ENCODE results near the gene SLC17A5.
A peak's percentile ranks its signal among the peaks of the same experiment; 100 is the strongest.
"Not testable (repeated sequence)": the region's sequence is repeated elsewhere in the genome, so short reads cannot be mapped to it uniquely, and the experiment has no call there.

Gene SLC17A5

GRCh38 chr6:73679846-73680245, 26.1 kb upstream of the SLC17A5 start:
- peaks cover 12% of the 10 kb centered on the region for H3K9me3 Mint-ChIP-seq
- H3K27ac Mint-ChIP-seq; H3K36me3 Mint-ChIP-seq (ENCODE audit: low read depth); H3K4me1 Mint-ChIP-seq (ENCODE audit: low read depth); H3K4me3 Mint-ChIP-seq; H3K27me3 Mint-ChIP-seq: not testable (repeated sequence)
- intact Hi-C loops (cut with micrococcal nuclease), result loop anchor here (10.0 kb wide), 1 partner anchor 1535 kb away; no protein-coding TSS in a partner anchor

- intact Hi-C loops (cut with micrococcal nuclease), result loop anchor here (10.0 kb wide), 1 partner anchor 1536 kb away; no protein-coding TSS in a partner anchor
- H3K27me3 Mint-ChIP-seq, result no peaks in the 10 kb centered on the region
- H3K9me3 Mint-ChIP-seq, result peaks cover 12% of the 10 kb centered on the region
- no peaks in the 10 kb centered on the region for H3K36me3 Mint-ChIP-seq (ENCODE audit: low read depth)
- no peak overlapping the region for H3K4me3 Mint-ChIP-seq
- H3K27ac Mint-ChIP-seq, result no peak overlapping the region
- no peaks in the 10 kb centered on the region for H3K4me1 Mint-ChIP-seq (ENCODE audit: low read depth)
Measured at GRCh38 chr6:73679009-73679408, 25.2 kb upstream of the SLC17A5 start.

- no peaks in the 10 kb centered on the region for H3K27me3 Mint-ChIP-seq
- intact Hi-C loops (cut with micrococcal nuclease), result loop anchor here (1.0 to 10.0 kb wide), 2 partner anchors 58 to 1539 kb away; no protein-coding TSS in a partner anchor
Measured at GRCh38 chr6:73675466-73676098, 21.8 kb upstream of the SLC17A5 start.

GRCh38 chr6:73671911-73672685, 18.3 kb upstream of the SLC17A5 start:
- Mint-ChIP-seq H3K4me3 (no peak overlapping the region), H3K4me1 (ENCODE audit: low read depth) (peaks cover 8% of the 10 kb centered on the region), H3K27me3 (no peaks in the 10 kb centered on the region), H3K36me3 (ENCODE audit: low read depth) (no peaks in the 10 kb centered on the region), H3K27ac (no peak overlapping the region), H3K9me3 (no peaks in the 10 kb centered on the region)
- intact Hi-C loops (cut with micrococcal nuclease), result loop anchor here (10.0 kb wide), 1 partner anchor 1543 kb away; no protein-coding TSS in a partner anchor

More at GRCh38 chr6:73675466-73676098, 21.8 kb upstream of the SLC17A5 start:
- Mint-ChIP-seq H3K9me3 (no peaks in the 10 kb centered on the region), H3K4me3 (no peak overlapping the region), H3K4me1 (ENCODE audit: low read depth) (peaks cover 8% of the 10 kb centered on the region), H3K36me3 (ENCODE audit: low read depth) (no peaks in the 10 kb centered on the region), H3K27ac (no peak overlapping the region)

GRCh38 chr6:73669005-73669404, 15.2 kb upstream of the SLC17A5 start:
- Mint-ChIP-seq H3K4me3 (no peak overlapping the region), H3K27me3 (no peaks in the 10 kb centered on the region), H3K4me1 (ENCODE audit: low read depth) (peaks cover 17% of the 10 kb centered on the region)

GRCh38 chr6:73667798-73668197, 14.0 kb upstream of the SLC17A5 start:
- intact Hi-C loops (cut with micrococcal nuclease), result no loop called here
- H3K4me3 Mint-ChIP-seq, result no peak overlapping the region
- H3K4me1 Mint-ChIP-seq (ENCODE audit: low read depth), result peaks cover 19% of the 10 kb centered on the region
- H3K27me3 Mint-ChIP-seq, result no peaks in the 10 kb centered on the region
- no peaks in the 10 kb centered on the region for H3K9me3 Mint-ChIP-seq
- no peak overlapping the region for H3K27ac Mint-ChIP-seq
- H3K36me3 Mint-ChIP-seq (ENCODE audit: low read depth), result no peaks in the 10 kb centered on the region

More at GRCh38 chr6:73669005-73669404, 15.2 kb upstream of the SLC17A5 start:
- Mint-ChIP-seq H3K36me3 (ENCODE audit: low read depth) (no peaks in the 10 kb centered on the region), H3K9me3 (no peaks in the 10 kb centered on the region), H3K27ac (no peak overlapping the region)
- intact Hi-C loops (cut with micrococcal nuclease), result no loop called here

GRCh38 chr6:73666393-73666792, 12.6 kb upstream of the SLC17A5 start:
- Mint-ChIP-seq H3K4me1 (ENCODE audit: low read depth) (peaks cover 12% of the 10 kb centered on the region), H3K27me3 (no peaks in the 10 kb centered on the region), H3K36me3 (ENCODE audit: low read depth) (no peaks in the 10 kb centered on the region), H3K27ac (no peak overlapping the region), H3K9me3 (no peaks in the 10 kb centered on the region), H3K4me3 (no peak overlapping the region)
- intact Hi-C loops (cut with micrococcal nuclease), result no loop called here

GRCh38 chr6:73665686-73666319, 12.0 kb upstream of the SLC17A5 start:
- no peak overlapping the region for H3K27ac Mint-ChIP-seq
- H3K36me3 Mint-ChIP-seq (ENCODE audit: low read depth), result no peaks in the 10 kb centered on the region
- H3K4me1 Mint-ChIP-seq (ENCODE audit: low read depth), result peaks cover 12% of the 10 kb centered on the region
- H3K4me3 Mint-ChIP-seq, result no peak overlapping the region
- intact Hi-C loops (cut with micrococcal nuclease), result no loop called here
- H3K27me3 Mint-ChIP-seq, result no peaks in the 10 kb centered on the region
- no peaks in the 10 kb centered on the region for H3K9me3 Mint-ChIP-seq

- H3K4me1 Mint-ChIP-seq (ENCODE audit: low read depth), result peaks cover 12% of the 10 kb centered on the region
Measured at GRCh38 chr6:73664701-73665100, 10.9 kb upstream of the SLC17A5 start.

GRCh38 chr6:73657201-73657600, 3.4 kb upstream of the SLC17A5 start:
- no peaks in the 10 kb centered on the region for H3K9me3 Mint-ChIP-seq
- intact Hi-C loops (cut with micrococcal nuclease), result no loop called here
- H3K27ac Mint-ChIP-seq, result no peak overlapping the region
- no peak overlapping the region for H3K4me3 Mint-ChIP-seq
- H3K4me1 Mint-ChIP-seq (ENCODE audit: low read depth), result peaks cover 7% of the 10 kb centered on the region
- peaks cover 16% of the 10 kb centered on the region for H3K36me3 Mint-ChIP-seq (ENCODE audit: low read depth)
- H3K27me3 Mint-ChIP-seq, result no peaks in the 10 kb centered on the region

More at GRCh38 chr6:73664701-73665100, 10.9 kb upstream of the SLC17A5 start:
- H3K9me3 Mint-ChIP-seq, result no peaks in the 10 kb centered on the region
- H3K27me3 Mint-ChIP-seq, result no peaks in the 10 kb centered on the region
- intact Hi-C loops (cut with micrococcal nuclease), result no loop called here
- no peaks in the 10 kb centered on the region for H3K36me3 Mint-ChIP-seq (ENCODE audit: low read depth)
- H3K4me3 Mint-ChIP-seq, result no peak overlapping the region
- H3K27ac Mint-ChIP-seq, result no peak overlapping the region

GRCh38 chr6:73656531-73657145, 2.8 kb upstream of the SLC17A5 start:
- H3K27ac Mint-ChIP-seq, result no peak overlapping the region
- H3K4me3 Mint-ChIP-seq, result no peak overlapping the region
- H3K9me3 Mint-ChIP-seq, result no peaks in the 10 kb centered on the region
- intact Hi-C loops (cut with micrococcal nuclease), result no loop called here
- no peaks in the 10 kb centered on the region for H3K27me3 Mint-ChIP-seq
- H3K36me3 Mint-ChIP-seq (ENCODE audit: low read depth), result peaks cover 16% of the 10 kb centered on the region
- peaks cover 7% of the 10 kb centered on the region for H3K4me1 Mint-ChIP-seq (ENCODE audit: low read depth)

- Mint-ChIP-seq H3K27me3 (no peaks in the 10 kb centered on the region), H3K9me3 (no peaks in the 10 kb centered on the region), H3K4me3 (peak overlapping the region; percentile 85), H3K27ac (peak overlapping the region; percentile 95), H3K36me3 (ENCODE audit: low read depth) (peaks cover 23% of the 10 kb centered on the region), H3K4me1 (ENCODE audit: low read depth) (peaks cover 7% of the 10 kb centered on the region)
- intact Hi-C loops (cut with micrococcal nuclease), result no loop called here
Measured at GRCh38 chr6:73655341-73655917, 1.6 kb upstream of the SLC17A5 start.
